Measurements from ENCODE around the gene SUSD1. TPM values are rescaled to one million over a fixed set of nuclear protein-coding genes. Genes with fewer than 3 reads are reported as not detected.
"Not testable (repeated sequence)": the region's sequence is repeated elsewhere in the genome, so short reads cannot be mapped to it uniquely, and the experiment has no call there.

The SUSD1 gene
- total and polyA plus RNA-seq, 9 of the 15 experiments (the other 6 are each of a cell fraction or from before 2014, with no cell fraction given), result 10.9 to 44.4 (median 36.1) TPM

DNA sequence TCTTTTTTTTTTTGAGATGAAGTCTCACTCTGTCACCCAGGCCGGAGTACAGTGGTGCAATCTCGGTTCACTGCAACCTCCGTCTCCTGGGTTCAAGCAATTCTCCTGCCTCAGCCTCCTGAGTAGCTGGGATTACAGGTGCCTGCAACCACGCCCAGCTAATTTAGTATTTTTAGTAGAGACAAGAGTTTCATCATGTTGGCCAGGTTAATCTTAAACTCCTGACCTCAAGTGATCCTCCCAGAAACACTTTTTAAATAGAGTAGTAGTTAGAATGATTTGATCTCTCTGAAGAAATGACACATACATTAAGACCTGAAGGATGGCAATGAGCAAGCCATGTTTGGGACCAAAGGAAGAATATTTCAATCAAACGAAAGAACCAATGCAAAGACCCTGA, 46.7 kb downstream of the SUSD1 start:
- CTCF ChIA-PET (ENCODE audit: low intra/inter-chr PET ratio); ATAC-seq; H3K27me3 ChIP-seq (ENCODE audit: control insufficient read depth in 2 of 2, insufficient read depth in 2 of 2, low read length in 2 of 2); H3K9me3 ChIP-seq (replicated peaks; ENCODE audit: control insufficient read depth, insufficient read depth, low read depth, low read length); DNase-seq (ENCODE audit: extremely low read depth in 1 of 4, low spot score in 3 of 4); H2AFZ ChIP-seq (ENCODE audit: low read depth, low read length); H3K9me1 ChIP-seq (ENCODE audit: control insufficient read depth, insufficient read depth, low read length); BruUV-seq (replicated peaks); FAIRE-seq; H3K4me2 ChIP-seq (ENCODE audit: insufficient read depth, low read length); H3K4me1 ChIP-seq (replicated peaks in 1 of 2; ENCODE audit: control insufficient read depth in 2 of 2, insufficient read depth in 2 of 2, low read length in 2 of 2); H3K27ac ChIP-seq (ENCODE audit: extremely low read depth, low read depth, low read length); H3K4me3 ChIP-seq; intact Hi-C loops (cut with micrococcal nuclease); H4K20me1 ChIP-seq (replicated peaks; ENCODE audit: control insufficient read depth, insufficient read depth, low read length); H3K9ac ChIP-seq (ENCODE audit: insufficient read depth in 1 of 2, low read depth in 2 of 2, low read length in 2 of 2); POLR2A ChIA-PET; H3K79me2 ChIP-seq (ENCODE audit: control insufficient read depth, insufficient read depth, low read length); in situ Hi-C loops (cut with MboI): not testable (repeated sequence)
- WGBS (ENCODE audit: insufficient coverage, low coverage, missing lambda C conversion rate), result 88% methylated on average over 5 of the region's 5 CpGs
- H3K36me3 ChIP-seq (ENCODE audit: control insufficient read depth, insufficient read depth, low read length), result peaks cover 48% of the 10 kb centered on the region

DNA sequence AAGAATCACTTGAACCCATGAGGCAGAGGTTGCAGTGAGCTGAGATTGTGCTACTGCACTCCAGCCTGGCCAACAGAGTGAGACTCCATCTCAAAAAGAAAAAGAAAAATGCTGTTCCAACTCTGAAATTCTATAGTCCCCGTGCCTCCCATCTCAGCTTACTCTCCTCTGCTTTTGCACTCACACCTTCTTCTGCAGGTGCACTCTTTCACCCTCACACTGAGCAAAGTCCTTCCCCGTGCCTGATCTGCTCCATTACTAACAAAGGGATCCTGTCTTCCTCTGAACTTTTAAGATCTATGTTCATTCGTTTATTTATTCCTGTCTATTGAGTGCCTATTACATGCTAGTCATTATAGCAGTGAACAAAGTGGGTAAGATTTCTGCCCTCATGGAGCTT, 47.8 kb downstream of the SUSD1 start:
- Histone ChIP-seq H3K9me3 (replicated peaks; ENCODE audit: control insufficient read depth, insufficient read depth, low read depth, low read length) (no peaks in the 10 kb centered on the region), H3K79me2 (ENCODE audit: control insufficient read depth, insufficient read depth, low read length) (peaks cover 6% of the 10 kb centered on the region; the same call in 2 of the 3 replicates), H3K27me3 (ENCODE audit: control insufficient read depth in 2 of 2, insufficient read depth in 2 of 2, low read length in 2 of 2) (no peaks in the 10 kb centered on the region), H3K4me3 (no peak overlapping the region), H3K27ac (ENCODE audit: extremely low read depth, low read depth, low read length) (no peak overlapping the region), H4K20me1 (replicated peaks; ENCODE audit: control insufficient read depth, insufficient read depth, low read length) (no peaks in the 10 kb centered on the region), H3K36me3 (ENCODE audit: control insufficient read depth, insufficient read depth, low read length) (peaks cover 47% of the 10 kb centered on the region), H2AFZ (ENCODE audit: low read depth, low read length) (no peak overlapping the region), H3K9me1 (ENCODE audit: control insufficient read depth, insufficient read depth, low read length) (no peaks in the 10 kb centered on the region), H3K4me2 (ENCODE audit: insufficient read depth, low read length) (no peak overlapping the region), H3K4me1 (replicated peaks in 1 of 2; ENCODE audit: control insufficient read depth in 2 of 2, insufficient read depth in 2 of 2, low read length in 2 of 2) (no peaks in the 10 kb centered on the region), H3K9ac (ENCODE audit: insufficient read depth in 1 of 2, low read depth in 2 of 2, low read length in 2 of 2) (no peak overlapping the region)
- DNase-seq (ENCODE audit: extremely low read depth in 1 of 4, low spot score in 3 of 4), result no peak
- CTCF ChIA-PET (ENCODE audit: low intra/inter-chr PET ratio), result no interaction called here
- intact Hi-C loops (cut with micrococcal nuclease), result no loop called here
- no peak for ATAC-seq
- TF ChIP-seq U2AF1 (optimal IDR thresholded peaks at IDR 0.05; ENCODE audit: low read depth, low read length) (no peak), MEIS2 (IDR thresholded peaks at IDR 0.05; ENCODE audit: partially characterized antibody) (no peak), ZBTB1 (CRISPR knock-in tag; IDR thresholded peaks at IDR 0.05; ENCODE audit: borderline replicate concordance, low read depth) (no peak), ZEB2 (IDR thresholded peaks at IDR 0.05) (no peak), BRD9 (IDR thresholded peaks at IDR 0.05; ENCODE audit: low read depth, partially characterized antibody) (no peak), NELFE (IDR thresholded peaks at IDR 0.05; ENCODE audit: insufficient read depth, insufficient read length) (no peak)
- TF ChIP-seq, protein P1, sequence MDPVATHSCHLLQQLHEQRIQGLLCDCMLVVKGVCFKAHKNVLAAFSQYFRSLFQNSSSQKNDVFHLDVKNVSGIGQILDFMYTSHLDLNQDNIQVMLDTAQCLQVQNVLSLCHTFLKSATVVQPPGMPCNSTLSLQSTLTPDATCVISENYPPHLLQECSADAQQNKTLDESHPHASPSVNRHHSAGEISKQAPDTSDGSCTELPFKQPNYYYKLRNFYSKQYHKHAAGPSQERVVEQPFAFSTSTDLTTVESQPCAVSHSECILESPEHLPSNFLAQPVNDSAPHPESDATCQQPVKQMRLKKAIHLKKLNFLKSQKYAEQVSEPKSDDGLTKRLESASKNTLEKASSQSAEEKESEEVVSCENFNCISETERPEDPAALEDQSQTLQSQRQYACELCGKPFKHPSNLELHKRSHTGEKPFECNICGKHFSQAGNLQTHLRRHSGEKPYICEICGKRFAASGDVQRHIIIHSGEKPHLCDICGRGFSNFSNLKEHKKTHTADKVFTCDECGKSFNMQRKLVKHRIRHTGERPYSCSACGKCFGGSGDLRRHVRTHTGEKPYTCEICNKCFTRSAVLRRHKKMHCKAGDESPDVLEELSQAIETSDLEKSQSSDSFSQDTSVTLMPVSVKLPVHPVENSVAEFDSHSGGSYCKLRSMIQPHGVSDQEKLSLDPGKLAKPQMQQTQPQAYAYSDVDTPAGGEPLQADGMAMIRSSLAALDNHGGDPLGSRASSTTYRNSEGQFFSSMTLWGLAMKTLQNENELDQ (CRISPR knock-in tag; IDR thresholded peaks at IDR 0.05; ENCODE audit: borderline replicate concordance), result no peak
- in situ Hi-C loops (cut with MboI), result no loop called here
- POLR2A ChIA-PET, result interaction anchor here (1.4 kb wide), 1 partner anchor 253 kb away, joined by 5 read pairs; the partner anchor contains the start of gene HSDL2
- 75% methylated on average over 3 of the region's 3 CpGs for WGBS (ENCODE audit: insufficient coverage, low coverage, missing lambda C conversion rate)
- no TSS peak for BruUV-seq (replicated peaks)
- no peak for FAIRE-seq

All from K562 (cell line).